ENCODE measurements around the gene CCDC74B. TPM values are rescaled to one million over a fixed set of nuclear protein-coding genes. Genes with fewer than 3 reads are reported as not detected.

CCDC74B gene
- total and polyA plus RNA-seq, 2 of the 8 experiments (the other 6 are each of a cell fraction or from before 2014, with no cell fraction given) = 6.4 to 6.7 TPM

GRCh38 chr2:130181325-130181879, 36.5 kb upstream of the CCDC74B start, which contains the start of gene SMPD4 (continued):
- TF ChIP-seq EZH2 (IDR thresholded peaks at IDR 0.05; ENCODE audit: low read depth, low read length, severe bottlenecking) (no peak), TCF12 (IDR thresholded peaks at IDR 0.05; ENCODE audit: low read depth, low read length) (no peak), TBP (IDR thresholded peaks at IDR 0.05; ENCODE audit: low read depth, low read length) (peak; percentile 80), CTBP2 (IDR thresholded peaks at IDR 0.05; ENCODE audit: borderline replicate concordance, insufficient read depth, insufficient read length, low read length) (no peak), CHD7 (IDR thresholded peaks at IDR 0.05; ENCODE audit: insufficient replicate concordance, low read length) (no peak), EP300 (IDR thresholded peaks at IDR 0.05; ENCODE audit: borderline replicate concordance in 1 of 2, low read depth in 2 of 2, low read length in 2 of 2) (no peak), KDM1A (IDR thresholded peaks at IDR 0.05; ENCODE audit: borderline replicate concordance, low read length) (no peak), ATF3 (IDR thresholded peaks at IDR 0.05; ENCODE audit: insufficient read depth, low read depth, low read length) (peak; percentile 49; the same call in 1 of the 2 replicates), FOSL1 (IDR thresholded peaks at IDR 0.05; ENCODE audit: insufficient read depth, low read depth, low read length) (no peak), CEBPB (IDR thresholded peaks at IDR 0.05; ENCODE audit: low read depth, low read length) (no peak)

Measured in H1 (cell line).